SK-N-SH (cell line): Measurements from ENCODE around the gene GNB5. TPM values are rescaled to one million over a fixed set of nuclear protein-coding genes. Genes with fewer than 3 reads are reported as not detected.
A peak's percentile ranks its signal among the peaks of the same experiment; 100 is the strongest.

Experiments used
- CTCF ChIA-PET: fragments of 300-600, 350-600 bp; formaldehyde crosslinking; extraction: SDS; loops from one replicate; lab custom pipeline; 2021; lab: Yijun Ruan, JAX
- POLR2A ChIA-PET: fragments of 350-600 bp; sonication (Branson Sonifier 250); formaldehyde crosslinking; extraction: SDS; loops from one replicate; lab custom pipeline; 2020; ENCODE audit warnings: antibody characterized with exemption, inconsistent platforms; lab: Yijun Ruan, JAX
- DNase-seq: peaks from one replicate; pipeline ENCODE4 v3.0.0; 2012
- H2AFZ ChIP-seq: fragments of 200-600 bp; sonication (generic); 2 replicates; pipeline ENCODE4 v1.8.1; 2016; ENCODE audit warnings: antibody characterized with exemption, mild to moderate bottlenecking, low read depth
- H3F3A ChIP-seq: fragments of 200-600 bp; sonication (generic); replicated peaks from 2 replicates; pipeline ENCODE3; 2016; ENCODE audit warnings: antibody characterized with exemption, mild to moderate bottlenecking; ENCODE audit not compliant: insufficient read depth
- H3K27ac ChIP-seq, 2 experiments: fragments of 200-500 bp in 1 of 2; fragments of 200-600 bp in 1 of 2; sonication (Bioruptor generic) in 1 of 2; sonication (generic), shearing (Covaris generic) in 1 of 2; 2 replicates each; pipeline versions ENCODE4 v1.5.1 to v1.6.1; 2014 to 2016; ENCODE audit warnings: low read depth in 2 of 2, inconsistent platforms in 1 of 2, low read length in 1 of 2, mild to moderate bottlenecking in 1 of 2, mixed read lengths in 1 of 2
- H3K27me3 ChIP-seq: fragments of 200-600 bp; sonication (generic), shearing (Covaris generic); 2 replicates; pipeline ENCODE4 v1.6.1; 2016; ENCODE audit warnings: mixed run types; ENCODE audit not compliant: insufficient read depth
- H3K36me3 ChIP-seq, 2 experiments: fragments of 200-500 bp in 1 of 2; fragments of 200-600 bp in 1 of 2; sonication (Bioruptor generic) in 1 of 2; sonication (generic) in 1 of 2; replicated peaks in 1 of 2; 2 replicates each; pipeline versions ENCODE3 to v1.5.1; 2014 to 2016; ENCODE audit warnings: low read length in 1 of 2, mild to moderate bottlenecking in 1 of 2; ENCODE audit not compliant: insufficient read depth in 2 of 2, control insufficient read depth in 1 of 2
- H3K4me1 ChIP-seq, 2 experiments: fragments of 200-500 bp in 1 of 2; fragments of 200-600 bp in 1 of 2; sonication (Bioruptor generic) in 1 of 2; sonication (generic), shearing (Covaris generic) in 1 of 2; 2 replicates each; pipeline versions ENCODE4 v1.5.1 to v1.6.1; 2014 to 2016; ENCODE audit warnings: low read depth in 1 of 2, low read length in 1 of 2, mixed run types in 1 of 2; ENCODE audit not compliant: insufficient read depth in 2 of 2, control insufficient read depth in 1 of 2
- H3K4me2 ChIP-seq: fragments of 200-600 bp; sonication (generic), shearing (Covaris generic); 2 replicates; pipeline ENCODE4 v1.6.1; 2017; ENCODE audit warnings: mixed run types
- H3K4me3 ChIP-seq, 2 experiments: fragments of 200-500 bp in 1 of 2; fragments of 200-600 bp in 1 of 2; sonication (Bioruptor generic) in 1 of 2; sonication (generic), shearing (Covaris generic) in 1 of 2; 2 replicates each; pipeline versions ENCODE4 v1.5.1 to v1.8.1; 2014 to 2016; ENCODE audit warnings: low read depth in 2 of 2, inconsistent platforms in 1 of 2, low read length in 1 of 2, mild to moderate bottlenecking in 1 of 2, mixed read lengths in 1 of 2, moderate library complexity in 1 of 2
- H3K79me2 ChIP-seq: fragments of 200-600 bp; sonication (generic); 2 replicates; pipeline ENCODE4 v1.8.1; 2017; ENCODE audit warnings: mild to moderate bottlenecking; ENCODE audit not compliant: insufficient read depth
- H3K9ac ChIP-seq: fragments of 200-600 bp; sonication (generic); 2 replicates; pipeline ENCODE4 v1.6.1; 2017; ENCODE audit warnings: mixed run types
- H3K9me2 ChIP-seq: fragments of 200-600 bp; sonication (generic); 2 replicates; pipeline ENCODE4 v1.6.1; 2017; ENCODE audit warnings: mixed run types
- H3K9me3 ChIP-seq: fragments of 200-600 bp; sonication (generic); 2 replicates; pipeline ENCODE4 v1.6.1; 2017; ENCODE audit warnings: mixed run types, mild to moderate bottlenecking, moderate library complexity
- H4K20me1 ChIP-seq: fragments of 200-600 bp; sonication (generic); 2 replicates; pipeline ENCODE4 v1.6.1; 2017; ENCODE audit warnings: mild to moderate bottlenecking, mixed run types; ENCODE audit not compliant: insufficient read depth
- FOSL2 ChIP-seq: IDR thresholded peaks from 2 replicates; pipeline ENCODE4 v1.4.0; 2012; ENCODE audit warnings: low read depth, mild to moderate bottlenecking, moderate library complexity, borderline replicate concordance
- MXI1 ChIP-seq: IDR thresholded peaks from 2 replicates; pipeline ENCODE4 v1.6.1; 2012; ENCODE audit warnings: mild to moderate bottlenecking, low read depth, low read length, improper control_type of control experiment
- POLR2AphosphoS5 ChIP-seq: IDR thresholded peaks from 2 replicates; pipeline ENCODE4 v1.6.1; 2012; ENCODE audit warnings: low read depth, low read length
- RFX5 ChIP-seq: IDR thresholded peaks from 2 replicates; pipeline ENCODE4 v1.6.1; 2012; ENCODE audit warnings: mild to moderate bottlenecking, improper control_type of control experiment, low read length
- SIN3A ChIP-seq: IDR thresholded peaks from 2 replicates; pipeline ENCODE4 v1.6.1; 2012; ENCODE audit warnings: low read depth, mild to moderate bottlenecking, low read length, moderate library complexity, borderline replicate concordance
- TAF1 ChIP-seq: IDR thresholded peaks from 2 replicates; pipeline ENCODE4 v1.6.1; 2012; ENCODE audit warnings: low read depth, mild to moderate bottlenecking, low read length, moderate library complexity, borderline replicate concordance
- ZBTB33 ChIP-seq: IDR thresholded peaks from 2 replicates; pipeline ENCODE4 v1.4.0; 2012; ENCODE audit warnings: low read depth, borderline replicate concordance
- whole genome bisulfite sequencing: methylation state at CpG from one replicate; pipeline ENCODE4 v1.1.6; 2017; ENCODE audit warnings: low lambda C conversion rate; 5-methylcytosine and 5-hydroxymethylcytosine counted together
- polyA plus RNA-seq, 3 experiments: library from polyadenylated mRNA; depleted of rRNA; stranded (reverse); fragments of >200 nt; gene quantifications; 2 replicates each; pipeline ENCODE4 v1.2.3, GENCODE V29; 2012
- TF ChIP-seq, protein P1 (sequence below): IDR thresholded peaks from 2 replicates; pipeline ENCODE4 v1.4.0; 2012; ENCODE audit warnings: low read depth, borderline replicate concordance

Gene GNB5
- polyA plus RNA-seq, 1 of the 3 experiments (the other 2 are of a cell fraction) = 73.7 TPM

GRCh38 chr15:52193791-52194190, 2.6 kb upstream of the GNB5 start:
- Histone ChIP-seq H3K9me2 (no peaks in the 10 kb centered on the region), H3K36me3 (no peaks in the 10 kb centered on the region), H3K4me1 (peaks cover 0 to 10% of the 10 kb centered on the region in 2 experiments; a peak in 1 of 4 replicates), H3K9me3 (no peaks in the 10 kb centered on the region), H3K79me2 (no peaks in the 10 kb centered on the region), H2AFZ (peak overlapping the region; percentile 48; the same call in 1 of the 2 replicates), H3K4me3 (no peak overlapping the region), H3K9ac (no peak overlapping the region), H4K20me1 (no peaks in the 10 kb centered on the region), H3K27ac (peak overlapping the region in 1 of 2 experiments; percentile 38; a peak in 1 of 4 replicates), H3K27me3 (no peaks in the 10 kb centered on the region), H3F3A (peaks cover 4% of the 10 kb centered on the region), H3K4me2 (0 out of 2 replicates have a peak overlapping the region, but pooled peaks have one; percentile 13)
- 0 out of 2 replicates have a peak, but pooled peaks have one; percentile 13 for TF ChIP-seq FOSL2
- TF ChIP-seq, protein P1, sequence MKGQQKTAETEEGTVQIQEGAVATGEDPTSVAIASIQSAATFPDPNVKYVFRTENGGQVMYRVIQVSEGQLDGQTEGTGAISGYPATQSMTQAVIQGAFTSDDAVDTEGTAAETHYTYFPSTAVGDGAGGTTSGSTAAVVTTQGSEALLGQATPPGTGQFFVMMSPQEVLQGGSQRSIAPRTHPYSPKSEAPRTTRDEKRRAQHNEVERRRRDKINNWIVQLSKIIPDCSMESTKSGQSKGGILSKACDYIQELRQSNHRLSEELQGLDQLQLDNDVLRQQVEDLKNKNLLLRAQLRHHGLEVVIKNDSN = no peak
- WGBS = 21% methylated on average over 1 of the region's 1 CpG
- ChIA-PET POLR2A (interaction anchor here (0.7 kb wide), 1 partner anchor 16 kb away, joined by 7 read pairs; no protein-coding TSS in a partner anchor), CTCF (interaction anchor here (1.6 kb wide), 1 partner anchor 15 kb away, joined by 10 read pairs; no protein-coding TSS in a partner anchor)
- no peak for DNase-seq

DNA sequence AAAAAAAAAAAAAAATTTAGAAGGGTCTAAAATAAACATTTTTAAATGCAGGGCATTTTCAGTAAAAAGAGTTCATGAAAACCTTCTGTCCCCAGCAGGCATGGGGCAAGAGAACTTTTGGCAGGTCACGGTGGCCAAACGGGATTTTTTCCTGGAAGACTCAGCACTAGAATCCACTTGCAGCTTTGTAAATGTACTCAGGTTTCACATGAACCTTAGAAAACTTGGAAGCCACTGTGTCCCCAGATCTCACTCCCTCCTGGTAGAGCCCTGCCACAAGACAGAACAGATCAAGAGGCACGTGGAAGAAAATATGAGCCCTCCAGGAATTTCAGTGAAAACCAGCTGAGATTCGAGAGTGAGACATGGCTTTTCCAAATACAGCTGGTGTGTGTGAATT, 2.1 kb upstream of the GNB5 start:
- Histone ChIP-seq H2AFZ (peak overlapping the region; percentile 48; the same call in 1 of the 2 replicates), H3K4me2 (0 out of 2 replicates have a peak overlapping the region, but pooled peaks have one; percentile 13), H3K36me3 (no peaks in the 10 kb centered on the region), H3K9me2 (no peaks in the 10 kb centered on the region), H3K27me3 (no peaks in the 10 kb centered on the region), H3K9ac (no peak overlapping the region), H3K9me3 (no peaks in the 10 kb centered on the region), H3K27ac (peak overlapping the region in 1 of 2 experiments; percentile 38; a peak in 1 of 4 replicates), H3K79me2 (no peaks in the 10 kb centered on the region), H3K4me1 (peaks cover 0 to 10% of the 10 kb centered on the region in 2 experiments; a peak in 1 of 4 replicates), H3K4me3 (no peak overlapping the region), H3F3A (peaks cover 4% of the 10 kb centered on the region), H4K20me1 (no peaks in the 10 kb centered on the region)
- TF ChIP-seq MXI1 = no peak
- TF ChIP-seq RFX5 = no peak
- DNase-seq = no peak
- WGBS = 68% methylated on average over 4 of the region's 4 CpGs
- CTCF ChIA-PET = interaction anchor here (1.6 kb wide), 1 partner anchor 15 kb away, joined by 10 read pairs; no protein-coding TSS in a partner anchor
- POLR2A ChIA-PET = interaction anchor here (0.7 kb wide), 1 partner anchor 15 kb away, joined by 7 read pairs; no protein-coding TSS in a partner anchor

GRCh38 chr15:52186651-52187486, 4.3 kb downstream of the GNB5 start:
- no peaks in the 10 kb centered on the region for H3K79me2 ChIP-seq
- TF ChIP-seq ZBTB33 (no peak), POLR2AphosphoS5 (no peak), SIN3A (no peak), TAF1 (no peak)
- H3K4me2 ChIP-seq = no peak overlapping the region
- no peak overlapping the region for H3K27ac ChIP-seq
- H3K4me3 ChIP-seq = no peak overlapping the region
- no peaks in the 10 kb centered on the region for H3K9me3 ChIP-seq
- H3K4me1 ChIP-seq = no peaks in the 10 kb centered on the region; a peak in 1 of 4 replicates
- no peaks in the 10 kb centered on the region for H3K9me2 ChIP-seq
- DNase-seq = no peak
- H3K9ac ChIP-seq = no peak overlapping the region
- 86% methylated on average over 11 of the region's 11 CpGs for WGBS
- no peaks in the 10 kb centered on the region for H3F3A ChIP-seq
- H2AFZ ChIP-seq = no peak overlapping the region
- no peaks in the 10 kb centered on the region for H3K27me3 ChIP-seq
- H3K36me3 ChIP-seq = no peaks in the 10 kb centered on the region
- ChIA-PET POLR2A (no interaction called here), CTCF (interaction anchor here (1.0 to 1.1 kb wide), 2 partner anchors 21 to 41 kb away, joined by 3 to 4 read pairs; no protein-coding TSS in a partner anchor)
- no peaks in the 10 kb centered on the region for H4K20me1 ChIP-seq
